Psoas muscle (tissue), 8 donors: ENCODE measurements around the gene LRP1B. TPM values are rescaled to one million over a fixed set of nuclear protein-coding genes. Genes with fewer than 3 reads are reported as not detected.

Experiments used
- ATAC-seq, 4 donors: fragments of 200-7000 bp; cut with Tn5 transposase; one replicate each; pipeline ENCODE4 v1.9.1; 2020; ENCODE audit warnings: moderate library complexity in 3 of 4, mild to moderate bottlenecking in 2 of 4
- DNase-seq, 2 donors: peaks; one replicate each; pipeline ENCODE4 v3.0.0-alpha.2; 2020
- H3K27ac ChIP-seq: fragments of 200-600 bp; one replicate; pipeline ENCODE4 v1.8.0; 2022
- H3K27me3 ChIP-seq, 3 donors: fragments of 200-600 bp in 1 of 3; one replicate each; pipeline versions ENCODE4 v1.6.1 to v1.8.0; 2013 to 2022; ENCODE audit warnings: low read length in 2 of 3, mild to moderate bottlenecking in 2 of 3, moderate library complexity in 1 of 3; ENCODE audit not compliant: insufficient read depth in 3 of 3
- H3K36me3 ChIP-seq, 2 donors: fragments of 200-600 bp in 1 of 2; one replicate each; pipeline versions ENCODE4 v1.6.1 to v1.8.0; 2013 to 2022; ENCODE audit warnings: low read depth in 1 of 2, mild to moderate bottlenecking in 1 of 2, moderate library complexity in 1 of 2; ENCODE audit not compliant: insufficient read depth in 1 of 2
- H3K4me1 ChIP-seq: fragments of 200-600 bp; one replicate; pipeline ENCODE4 v1.8.0; 2022
- H3K4me3 ChIP-seq: fragments of 200-600 bp; one replicate; pipeline ENCODE4 v1.8.0; 2022; ENCODE audit warnings: mild to moderate bottlenecking
- H3K9me3 ChIP-seq: fragments of 200-600 bp; one replicate; pipeline ENCODE4 v1.8.0; 2022
- WGBS, 3 donors: extraction: QIAGEN DNeasy Blood & Tissue Kit; methylation state at CpG; one replicate each; pipeline versions ENCODE4 v1.1.6 to v1.1.7; 2013; 5-methylcytosine and 5-hydroxymethylcytosine counted together
- intact Hi-C, 2 donors: fragments of 100-400 bp; cut with DNase I; formaldehyde crosslinking; loops; one replicate each; pipeline versions ENCODE4 v1.11.0 to v1.14.2; 2022
- polyA plus RNA-seq, 3 donors: library from polyadenylated mRNA; stranded (reverse); fragments of 200-250 nt; gene quantifications; one replicate each; pipeline ENCODE4 v1.2.3, GENCODE V29; 2013
- total RNA-seq, 4 donors: library from RNA; stranded (reverse); fragmentation: NEBNext Ultra II Directional in 2 of 4; extraction: Animal tissue kit (Norgen Biotek cat#: 25700) in 2 of 4; gene quantifications; one replicate each; pipeline versions ENCODE4 v1.2.1 to v1.2.4, GENCODE V29; 2021 to 2023
- TF ChIP-seq, protein P1 (sequence below): fragments of 200-600 bp; IDR thresholded peaks from one replicate; pipeline ENCODE4 v1.8.0; 2022; ENCODE audit warnings: antibody characterized with exemption
- donor health status: healthy with polysubstance abuse.
- donor health status: DM: no; HTN: no; CAD: no; lungs with moderate emphysema.
- donor health status: Bipolar disorder and iron deficiency.
- donor health status: healthy.
- donor health status: DM: yes; HTN: yes; CAD: no.
- donor health status: DM: no; HTN: no; CAD: no.
- donor health status: DM: no; HTN: no; CAD: no.
- donor health status: DM: yes; HTN: yes; CAD: no.

The LRP1B gene
- total and polyA plus RNA-seq, 7 donors, result 0.33 to 3.3 (median 0.95) TPM

DNA sequence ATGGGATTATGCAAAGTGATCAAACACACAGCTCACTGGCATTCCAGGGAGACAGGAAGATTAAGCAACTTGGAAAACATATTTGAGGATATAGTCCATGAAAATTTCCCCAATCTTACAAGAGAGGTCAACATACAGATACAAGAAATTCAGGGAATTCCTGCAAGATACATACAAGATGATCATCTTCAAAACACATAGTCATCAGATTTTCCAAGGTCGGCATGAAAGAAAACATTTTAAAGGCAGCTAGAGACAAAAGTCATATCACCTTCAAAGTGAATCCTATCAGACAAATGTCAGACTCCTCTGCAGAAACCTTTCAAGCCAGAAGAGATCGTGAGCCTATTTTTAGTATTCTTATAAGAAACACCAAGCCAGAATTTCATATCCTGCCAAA, 1188.5 kb downstream of the LRP1B start:
- Histone ChIP-seq H3K9me3 (no peaks in the 10 kb centered on the region), H3K36me3 (no peaks in the 10 kb centered on the region), H3K4me1 (no peaks in the 10 kb centered on the region), H3K27me3 (no peaks in the 10 kb centered on the region), H3K4me3 (no peak overlapping the region), H3K27ac (no peak overlapping the region)
- intact Hi-C loops, result no loop called here
- 57 to 76% (median 75%) methylated on average over 2 of the region's 2 CpGs for WGBS, 3 donors
- TF ChIP-seq, protein P1, sequence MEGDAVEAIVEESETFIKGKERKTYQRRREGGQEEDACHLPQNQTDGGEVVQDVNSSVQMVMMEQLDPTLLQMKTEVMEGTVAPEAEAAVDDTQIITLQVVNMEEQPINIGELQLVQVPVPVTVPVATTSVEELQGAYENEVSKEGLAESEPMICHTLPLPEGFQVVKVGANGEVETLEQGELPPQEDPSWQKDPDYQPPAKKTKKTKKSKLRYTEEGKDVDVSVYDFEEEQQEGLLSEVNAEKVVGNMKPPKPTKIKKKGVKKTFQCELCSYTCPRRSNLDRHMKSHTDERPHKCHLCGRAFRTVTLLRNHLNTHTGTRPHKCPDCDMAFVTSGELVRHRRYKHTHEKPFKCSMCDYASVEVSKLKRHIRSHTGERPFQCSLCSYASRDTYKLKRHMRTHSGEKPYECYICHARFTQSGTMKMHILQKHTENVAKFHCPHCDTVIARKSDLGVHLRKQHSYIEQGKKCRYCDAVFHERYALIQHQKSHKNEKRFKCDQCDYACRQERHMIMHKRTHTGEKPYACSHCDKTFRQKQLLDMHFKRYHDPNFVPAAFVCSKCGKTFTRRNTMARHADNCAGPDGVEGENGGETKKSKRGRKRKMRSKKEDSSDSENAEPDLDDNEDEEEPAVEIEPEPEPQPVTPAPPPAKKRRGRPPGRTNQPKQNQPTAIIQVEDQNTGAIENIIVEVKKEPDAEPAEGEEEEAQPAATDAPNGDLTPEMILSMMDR, result no peak
- DNase-seq (no peak), ATAC-seq (no peak)

DNA sequence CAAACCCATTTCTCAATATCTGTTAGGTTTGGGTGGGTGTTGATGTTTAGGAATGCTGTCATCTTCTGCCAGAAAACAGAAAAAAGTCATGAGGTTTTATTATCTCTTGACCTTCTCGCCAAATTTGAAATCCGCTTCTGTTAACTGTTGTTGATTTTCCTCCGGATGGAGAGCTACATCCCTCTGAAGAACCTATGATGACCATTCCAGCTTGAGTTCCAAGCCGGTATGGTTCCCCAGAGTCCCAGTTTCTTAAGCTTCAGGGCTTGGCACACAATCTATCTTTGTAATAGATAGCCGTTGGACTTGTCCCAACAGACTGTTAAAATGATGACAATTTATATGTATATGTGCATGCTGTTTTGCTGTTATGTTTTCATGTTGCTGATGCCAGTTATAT, 1201.0 kb downstream of the LRP1B start:
- no peaks in the 10 kb centered on the region for H3K4me1 ChIP-seq
- H3K27me3 ChIP-seq, result no peaks in the 10 kb centered on the region
- H3K9me3 ChIP-seq, result no peaks in the 10 kb centered on the region
- H3K27ac ChIP-seq, result no peak overlapping the region
- H3K36me3 ChIP-seq, result no peaks in the 10 kb centered on the region
- TF ChIP-seq, protein P1, result no peak
- DNase-seq (no peak), ATAC-seq (no peak)
- intact Hi-C loops, result no loop called here
- WGBS, 3 donors, result 24 to 31% (median 29%) methylated on average over 5 of the region's 5 CpGs
- H3K4me3 ChIP-seq, result no peak overlapping the region

DNA sequence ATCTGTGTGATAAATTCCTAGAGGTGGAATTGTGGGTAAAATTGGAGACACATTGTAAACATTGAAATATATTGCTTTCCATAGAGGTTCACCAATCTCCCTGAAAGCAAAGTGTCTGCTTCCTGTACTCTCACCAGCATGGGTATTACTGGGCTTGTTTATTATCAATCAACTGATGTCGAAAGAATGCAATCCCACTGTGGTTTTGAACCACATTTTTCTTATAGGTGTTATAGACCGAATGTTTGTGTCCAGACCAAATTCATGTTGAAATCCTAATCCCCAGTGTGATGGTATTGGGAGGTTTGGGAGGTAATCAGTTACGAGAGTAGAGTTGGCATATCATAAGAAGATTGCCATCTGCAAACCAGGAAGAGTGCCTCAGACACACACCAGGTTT, 1212.4 kb downstream of the LRP1B start:
- WGBS, 3 donors, result 81 to 86% (median 85%) methylated on average over 3 of the region's 3 CpGs
- H3K27ac ChIP-seq, result no peak overlapping the region
- H3K9me3 ChIP-seq, result no peaks in the 10 kb centered on the region
- H3K4me1 ChIP-seq, result no peaks in the 10 kb centered on the region
- intact Hi-C loops, result no loop called here
- TF ChIP-seq, protein P1, result no peak
- no peak for DNase-seq
- no peak overlapping the region for H3K4me3 ChIP-seq
- no peaks in the 10 kb centered on the region for H3K36me3 ChIP-seq
- no peak for ATAC-seq
- no peaks in the 10 kb centered on the region for H3K27me3 ChIP-seq

DNA sequence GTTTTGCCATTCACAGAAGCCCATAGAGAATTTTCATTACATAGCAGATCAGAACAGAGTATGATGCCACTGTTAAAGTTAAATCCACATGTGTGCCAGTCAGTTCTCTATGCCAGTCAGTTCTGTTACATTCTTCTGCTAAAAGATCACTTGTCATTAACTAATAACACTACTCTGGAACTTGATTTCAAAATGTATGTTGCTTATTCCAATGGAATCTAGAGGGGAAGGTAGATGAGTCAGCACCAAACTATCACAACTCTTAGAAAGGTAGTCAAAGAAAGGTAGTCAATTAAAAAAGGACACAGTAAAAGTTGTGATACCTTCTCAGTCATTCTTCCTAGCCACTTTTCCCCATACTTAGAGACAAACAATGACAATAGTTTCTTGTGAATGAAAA, 1214.4 kb downstream of the LRP1B start:
- no peaks in the 10 kb centered on the region for H3K9me3 ChIP-seq
- H3K27me3 ChIP-seq, result no peaks in the 10 kb centered on the region
- ATAC-seq (no peak), DNase-seq (no peak)
- no peaks in the 10 kb centered on the region for H3K36me3 ChIP-seq
- TF ChIP-seq, protein P1, result no peak
- intact Hi-C loops, result no loop called here
- no peak overlapping the region for H3K4me3 ChIP-seq
- no peaks in the 10 kb centered on the region for H3K4me1 ChIP-seq
- H3K27ac ChIP-seq, result no peak overlapping the region

DNA sequence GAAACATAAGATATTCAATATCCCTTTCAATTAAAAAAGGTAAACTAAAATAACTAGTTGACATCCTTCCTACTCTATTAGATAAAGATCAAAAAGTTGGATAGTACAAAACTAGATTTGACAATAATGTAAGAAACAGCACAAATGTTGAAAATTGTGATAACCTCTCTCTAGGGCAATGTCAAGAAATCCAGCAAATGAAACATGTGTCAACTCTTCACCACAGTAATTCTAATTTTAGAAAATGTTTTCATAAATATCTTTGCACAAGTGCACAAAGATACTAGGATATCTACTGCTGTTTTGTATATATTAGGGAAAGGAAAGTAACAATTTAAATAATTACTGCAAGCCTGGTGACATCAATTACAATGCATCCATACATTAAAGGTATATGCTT, 1220.1 kb downstream of the LRP1B start:
- DNase-seq (no peak), ATAC-seq (no peak)
- H3K4me1 ChIP-seq, result no peaks in the 10 kb centered on the region
- H3K36me3 ChIP-seq, result no peaks in the 10 kb centered on the region
- no peaks in the 10 kb centered on the region for H3K9me3 ChIP-seq
- intact Hi-C loops, result no loop called here
- TF ChIP-seq, protein P1, result no peak
- H3K4me3 ChIP-seq, result no peak overlapping the region
- H3K27me3 ChIP-seq, result no peaks in the 10 kb centered on the region
- H3K27ac ChIP-seq, result no peak overlapping the region
